Measurements from ENCODE around the gene PLB1. TPM values are rescaled to one million over a fixed set of nuclear protein-coding genes. Genes with fewer than 3 reads are reported as not detected.

The PLB1 gene
- total RNA-seq, 5 donors from 2014 or later (not counting 1 experiment from before 2014, with no cell fraction given) = 0.07 to 2.5 (median 0.58) TPM

DNA sequence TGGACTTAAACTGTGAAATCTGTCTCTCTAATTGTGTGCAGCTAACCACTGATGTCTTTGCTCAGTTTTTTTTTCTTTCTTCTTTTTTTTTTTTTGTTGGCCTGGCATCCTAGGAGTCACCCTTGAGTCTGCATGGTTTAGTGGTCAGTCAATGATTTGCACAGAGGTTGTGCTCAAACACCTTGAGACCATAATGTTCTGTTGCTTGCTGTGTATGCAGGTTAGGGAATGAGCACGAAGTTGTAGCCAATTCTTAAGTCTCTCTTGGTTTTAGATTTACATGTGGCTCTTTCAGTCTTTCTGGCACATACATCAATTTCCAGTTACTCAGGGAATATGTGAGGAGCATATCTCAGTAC, 16.7 kb downstream of the PLB1 start:
- H3K27ac Mint-ChIP-seq = no peak overlapping the region
- Histone ChIP-seq H3K27me3 (replicated peaks in 1 of 2; ENCODE audit: control insufficient read depth in 2 of 2, extremely low read depth in 1 of 2, insufficient read depth in 2 of 2, low read length in 1 of 2) (peaks cover 0 to 7% of the 10 kb centered on the region in 2 experiments), H3K36me3 (ENCODE audit: control insufficient read depth in 2 of 2, extremely low read depth in 1 of 2, insufficient read depth in 1 of 2, low read length in 1 of 2) (no peaks in the 10 kb centered on the region), H3K4me1 (ENCODE audit: control insufficient read depth in 1 of 2, extremely low read depth in 1 of 2, insufficient read depth in 2 of 2, low read length in 2 of 2) (peaks cover 0 to 6% of the 10 kb centered on the region in 2 experiments), H3K9me3 (peaks cover 3% of the 10 kb centered on the region), H3K4me3 (ENCODE audit: control insufficient read depth in 1 of 2, extremely low read depth in 1 of 2, low read length in 1 of 2) (no peak overlapping the region), H3K27ac (ENCODE audit: low read length) (no peak overlapping the region)
- DNase-seq (no peak), ATAC-seq (replicated peaks in 1 of 4) (no peak)
- H3K9me3 Mint-ChIP-seq = peaks cover 16 to 28% (median 18%) of the 10 kb centered on the region in 3 donors
- H3K4me3 Mint-ChIP-seq = no peak overlapping the region
- CTCF ChIA-PET = interaction anchor here in 1 of 2 donors (0.7 kb wide), 1 partner anchor 935 kb away, joined by 4 read pairs; no protein-coding TSS in a partner anchor
- no CpG with 5 or more reads among the region's 1 CpG for WGBS (ENCODE audit: insufficient coverage)
- POLR2A ChIA-PET = no interaction called here
- peaks cover 0 to 9% (median 5%) of the 10 kb centered on the region in 3 donors for H3K4me1 Mint-ChIP-seq
- H3K27me3 Mint-ChIP-seq = peaks cover 11 to 18% of the 10 kb centered on the region in 2 donors
- no peaks in the 10 kb centered on the region for H3K36me3 Mint-ChIP-seq

DNA sequence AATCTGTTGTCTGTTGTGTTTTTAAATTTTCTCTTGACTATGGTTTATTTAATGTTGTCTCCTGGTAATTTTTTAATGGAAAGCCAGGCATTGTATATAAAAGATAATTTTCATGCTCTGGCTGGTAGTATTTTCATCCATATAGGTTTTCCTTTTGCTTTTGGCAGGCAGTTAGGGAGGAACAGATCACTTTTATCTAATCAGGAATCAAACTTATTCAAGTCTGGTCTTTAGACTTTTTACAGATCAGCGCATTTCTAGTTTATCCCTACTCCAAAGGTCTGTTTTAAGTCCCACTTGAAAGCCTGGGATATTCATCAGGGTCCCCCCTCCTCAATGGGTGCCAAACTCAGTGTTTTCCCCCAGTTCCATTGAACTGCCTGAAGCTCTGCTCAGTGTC, 17.2 kb downstream of the PLB1 start:
- H3K4me3 ChIP-seq (ENCODE audit: control insufficient read depth in 1 of 2, extremely low read depth in 1 of 2, low read length in 1 of 2) = no peak overlapping the region
- ChIA-PET POLR2A (no interaction called here), CTCF (no interaction called here)
- H3K4me1 ChIP-seq (ENCODE audit: control insufficient read depth in 1 of 2, extremely low read depth in 1 of 2, insufficient read depth in 2 of 2, low read length in 2 of 2) = peaks cover 0 to 6% of the 10 kb centered on the region in 2 experiments
- H3K9me3 Mint-ChIP-seq = peaks cover 16 to 28% (median 18%) of the 10 kb centered on the region in 3 donors
- 100% methylated on average over 1 of the region's 1 CpG for WGBS (ENCODE audit: insufficient coverage)
- H3K36me3 ChIP-seq (ENCODE audit: control insufficient read depth in 2 of 2, extremely low read depth in 1 of 2, insufficient read depth in 1 of 2, low read length in 1 of 2) = no peaks in the 10 kb centered on the region
- no peak for DNase-seq
- H3K27ac ChIP-seq (ENCODE audit: low read length) = no peak overlapping the region
- H3K4me3 Mint-ChIP-seq = no peak overlapping the region
- H3K4me1 Mint-ChIP-seq = peaks cover 0 to 9% (median 5%) of the 10 kb centered on the region in 3 donors
- peaks cover 15 to 21% of the 10 kb centered on the region in 2 donors for H3K27me3 Mint-ChIP-seq
- H3K27ac Mint-ChIP-seq = no peak overlapping the region
- peaks cover 3% of the 10 kb centered on the region for H3K9me3 ChIP-seq
- peaks cover 0 to 11% of the 10 kb centered on the region in 2 experiments for H3K27me3 ChIP-seq (replicated peaks in 1 of 2; ENCODE audit: control insufficient read depth in 2 of 2, extremely low read depth in 1 of 2, insufficient read depth in 2 of 2, low read length in 1 of 2)
- ATAC-seq (replicated peaks in 1 of 4) = no peak
- no peaks in the 10 kb centered on the region for H3K36me3 Mint-ChIP-seq

DNA sequence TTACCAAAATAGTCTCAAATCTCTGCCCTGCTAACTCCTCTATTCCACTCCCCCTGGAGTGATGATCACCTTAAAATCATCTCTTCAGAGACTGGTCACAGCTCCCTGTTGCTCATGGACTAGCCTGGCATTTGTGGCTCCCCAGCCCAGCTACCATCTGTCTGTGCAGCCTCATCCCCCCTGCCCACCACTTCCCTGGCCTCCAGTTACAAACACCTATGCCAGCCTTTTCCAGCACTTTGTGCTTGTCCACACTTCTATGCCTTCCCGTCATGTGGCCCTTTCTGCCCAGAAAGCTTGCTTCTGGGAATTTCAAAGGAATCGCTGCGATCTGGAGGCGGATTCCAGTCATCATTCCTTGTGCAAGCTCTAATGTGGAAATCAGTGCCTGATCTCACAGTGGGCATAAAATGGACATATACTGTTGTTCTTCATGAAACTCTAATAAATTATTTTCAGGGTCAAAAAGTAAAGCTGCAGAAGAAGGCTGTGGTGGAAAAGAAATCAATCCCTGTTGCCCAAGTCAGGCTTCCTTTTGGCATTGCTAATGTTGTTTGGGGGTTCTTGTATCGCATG, 19.4 kb downstream of the PLB1 start:
- Histone ChIP-seq H3K27ac (ENCODE audit: low read length) (no peak overlapping the region), H3K36me3 (ENCODE audit: control insufficient read depth in 2 of 2, extremely low read depth in 1 of 2, insufficient read depth in 1 of 2, low read length in 1 of 2) (no peaks in the 10 kb centered on the region), H3K4me3 (ENCODE audit: control insufficient read depth in 1 of 2, extremely low read depth in 1 of 2, low read length in 1 of 2) (no peak overlapping the region), H3K27me3 (replicated peaks in 1 of 2; ENCODE audit: control insufficient read depth in 2 of 2, extremely low read depth in 1 of 2, insufficient read depth in 2 of 2, low read length in 1 of 2) (peaks cover 0 to 15% of the 10 kb centered on the region in 2 experiments), H3K9me3 (peaks cover 3% of the 10 kb centered on the region), H3K4me1 (ENCODE audit: control insufficient read depth in 1 of 2, extremely low read depth in 1 of 2, insufficient read depth in 2 of 2, low read length in 2 of 2) (no peaks in the 10 kb centered on the region)
- ChIA-PET CTCF (no interaction called here), POLR2A (no interaction called here)
- WGBS (ENCODE audit: insufficient coverage) = 88% methylated on average over 4 of the region's 5 CpGs
- Mint-ChIP-seq H3K4me1 (no peaks in the 10 kb centered on the region), H3K36me3 (no peaks in the 10 kb centered on the region), H3K9me3 (peaks cover 16 to 28% (median 18%) of the 10 kb centered on the region in 3 donors), H3K4me3 (no peak overlapping the region), H3K27me3 (peaks cover 31 to 36% of the 10 kb centered on the region in 2 donors), H3K27ac (no peak overlapping the region)
- DNase-seq (no peak), ATAC-seq (replicated peaks in 1 of 4) (no peak)

DNA sequence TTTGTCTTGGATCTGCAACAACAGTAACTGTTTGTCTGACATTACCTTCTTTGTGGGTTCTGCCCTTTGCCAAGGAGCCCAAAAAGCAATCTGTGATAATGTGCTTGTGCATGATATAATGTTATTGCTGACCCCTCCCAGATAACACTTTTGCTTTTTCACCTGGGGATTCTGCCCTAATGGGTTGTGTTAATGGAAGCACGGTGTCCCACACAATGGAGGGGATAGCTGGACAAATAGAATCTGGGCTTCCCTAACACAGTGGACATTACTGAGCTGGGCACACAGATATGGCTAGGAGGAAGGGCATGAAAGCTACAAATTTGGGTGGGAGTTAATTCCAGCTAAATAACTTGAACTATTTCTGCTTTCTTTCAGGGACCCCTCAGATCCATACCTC, 20.6 kb downstream of the PLB1 start:
- H3K27me3 Mint-ChIP-seq = peaks cover 36 to 42% of the 10 kb centered on the region in 2 donors
- ATAC-seq (replicated peaks in 1 of 4) (no peak), DNase-seq (no peak)
- Histone ChIP-seq H3K27ac (ENCODE audit: low read length) (no peak overlapping the region), H3K27me3 (replicated peaks in 1 of 2; ENCODE audit: control insufficient read depth in 2 of 2, extremely low read depth in 1 of 2, insufficient read depth in 2 of 2, low read length in 1 of 2) (peaks cover 0 to 15% of the 10 kb centered on the region in 2 experiments), H3K9me3 (peaks cover 3% of the 10 kb centered on the region), H3K4me3 (ENCODE audit: control insufficient read depth in 1 of 2, extremely low read depth in 1 of 2, low read length in 1 of 2) (no peak overlapping the region), H3K4me1 (ENCODE audit: control insufficient read depth in 1 of 2, extremely low read depth in 1 of 2, insufficient read depth in 2 of 2, low read length in 2 of 2) (no peaks in the 10 kb centered on the region), H3K36me3 (ENCODE audit: control insufficient read depth in 2 of 2, extremely low read depth in 1 of 2, insufficient read depth in 1 of 2, low read length in 1 of 2) (no peaks in the 10 kb centered on the region)
- WGBS (ENCODE audit: insufficient coverage) = no CpG with 5 or more reads among the region's 1 CpG
- ChIA-PET CTCF (no interaction called here), POLR2A (no interaction called here)
- H3K36me3 Mint-ChIP-seq = no peaks in the 10 kb centered on the region
- no peak overlapping the region for H3K4me3 Mint-ChIP-seq
- H3K27ac Mint-ChIP-seq = no peak overlapping the region
- peaks cover 16 to 27% (median 18%) of the 10 kb centered on the region in 3 donors for H3K9me3 Mint-ChIP-seq
- no peaks in the 10 kb centered on the region for H3K4me1 Mint-ChIP-seq

DNA sequence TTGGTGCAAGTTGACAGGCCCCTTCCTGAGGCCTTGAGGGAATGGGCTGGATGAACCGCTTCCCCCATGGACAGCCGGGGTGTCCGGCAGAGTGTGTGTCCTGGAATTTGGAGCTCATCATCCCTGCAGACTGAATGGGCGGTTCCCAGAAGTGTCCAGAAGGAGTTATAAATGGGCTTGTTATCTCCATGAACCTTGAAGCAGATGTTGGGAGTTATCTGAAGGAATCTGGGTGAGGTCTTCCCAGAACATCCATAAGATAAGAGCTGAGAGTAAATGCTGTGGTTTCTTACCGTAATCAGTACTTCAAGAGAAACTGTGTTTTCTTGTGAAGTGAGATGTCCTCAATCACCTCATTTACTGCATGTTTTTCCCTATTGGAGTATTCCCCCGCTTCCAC, 21.1 kb downstream of the PLB1 start:
- H3K27ac Mint-ChIP-seq = no peak overlapping the region
- DNase-seq (no peak), ATAC-seq (replicated peaks in 1 of 4) (no peak)
- H3K9me3 Mint-ChIP-seq = peaks cover 14 to 23% (median 16%) of the 10 kb centered on the region in 3 donors
- Histone ChIP-seq H3K27ac (ENCODE audit: low read length) (no peak overlapping the region), H3K4me3 (ENCODE audit: control insufficient read depth in 1 of 2, extremely low read depth in 1 of 2, low read length in 1 of 2) (no peak overlapping the region), H3K36me3 (ENCODE audit: control insufficient read depth in 2 of 2, extremely low read depth in 1 of 2, insufficient read depth in 1 of 2, low read length in 1 of 2) (no peaks in the 10 kb centered on the region), H3K27me3 (replicated peaks in 1 of 2; ENCODE audit: control insufficient read depth in 2 of 2, extremely low read depth in 1 of 2, insufficient read depth in 2 of 2, low read length in 1 of 2) (peaks cover 0 to 20% of the 10 kb centered on the region in 2 experiments), H3K4me1 (ENCODE audit: control insufficient read depth in 1 of 2, extremely low read depth in 1 of 2, insufficient read depth in 2 of 2, low read length in 2 of 2) (no peaks in the 10 kb centered on the region), H3K9me3 (peaks cover 3% of the 10 kb centered on the region)
- peaks cover 41 to 47% of the 10 kb centered on the region in 2 donors for H3K27me3 Mint-ChIP-seq
- ChIA-PET CTCF (no interaction called here), POLR2A (no interaction called here)
- no peaks in the 10 kb centered on the region for H3K36me3 Mint-ChIP-seq
- WGBS (ENCODE audit: insufficient coverage) = 97% methylated on average over 3 of the region's 6 CpGs
- no peaks in the 10 kb centered on the region for H3K4me1 Mint-ChIP-seq
- H3K4me3 Mint-ChIP-seq = no peak overlapping the region

DNA sequence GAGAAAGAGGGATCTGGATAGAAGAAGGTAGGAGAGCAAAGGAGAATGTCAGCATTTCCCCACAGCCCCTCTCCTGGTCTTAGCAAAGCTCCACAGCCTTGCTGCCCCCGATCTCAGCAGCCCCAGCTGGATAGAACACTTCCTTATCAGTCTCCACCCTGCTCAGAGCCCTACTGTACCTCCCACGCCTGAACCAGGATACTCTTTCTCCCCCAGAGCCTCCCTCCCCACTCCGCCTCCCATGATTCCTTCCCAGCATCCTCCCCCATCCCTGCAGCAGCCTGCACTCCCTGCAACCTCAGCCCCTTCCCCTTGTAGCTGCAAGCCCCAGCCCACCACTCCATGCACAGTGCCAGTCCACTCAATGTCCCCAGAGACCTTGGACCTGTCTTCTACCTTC, 25.8 kb downstream of the PLB1 start:
- no peaks in the 10 kb centered on the region for H3K36me3 ChIP-seq (ENCODE audit: control insufficient read depth in 2 of 2, extremely low read depth in 1 of 2, insufficient read depth in 1 of 2, low read length in 1 of 2)
- ChIA-PET POLR2A (no interaction called here), CTCF (no interaction called here)
- Mint-ChIP-seq H3K9me3 (no peaks in the 10 kb centered on the region), H3K4me3 (no peak overlapping the region), H3K36me3 (no peaks in the 10 kb centered on the region), H3K27me3 (peaks cover 56 to 60% of the 10 kb centered on the region in 2 donors), H3K27ac (no peak overlapping the region), H3K4me1 (no peaks in the 10 kb centered on the region)
- DNase-seq (no peak), ATAC-seq (replicated peaks in 1 of 4) (no peak)
- H3K4me1 ChIP-seq (ENCODE audit: control insufficient read depth in 1 of 2, extremely low read depth in 1 of 2, insufficient read depth in 2 of 2, low read length in 2 of 2) = no peaks in the 10 kb centered on the region
- no peak overlapping the region for H3K27ac ChIP-seq (ENCODE audit: low read length)
- H3K9me3 ChIP-seq = no peaks in the 10 kb centered on the region
- H3K27me3 ChIP-seq (replicated peaks in 1 of 2; ENCODE audit: control insufficient read depth in 2 of 2, extremely low read depth in 1 of 2, insufficient read depth in 2 of 2, low read length in 1 of 2) = peaks cover 0 to 44% of the 10 kb centered on the region in 2 experiments
- H3K4me3 ChIP-seq (ENCODE audit: control insufficient read depth in 1 of 2, extremely low read depth in 1 of 2, low read length in 1 of 2) = no peak overlapping the region
- 54% methylated on average over 3 of the region's 3 CpGs for WGBS (ENCODE audit: insufficient coverage)

All from T-cell (primary cell).